ENCODE data around the gene ELF4. TPM values are rescaled to one million over a fixed set of nuclear protein-coding genes. Genes with fewer than 3 reads are reported as not detected.

The ELF4 gene
- polyA plus RNA-seq, 1 donor from 2014 or later = not detected

DNA sequence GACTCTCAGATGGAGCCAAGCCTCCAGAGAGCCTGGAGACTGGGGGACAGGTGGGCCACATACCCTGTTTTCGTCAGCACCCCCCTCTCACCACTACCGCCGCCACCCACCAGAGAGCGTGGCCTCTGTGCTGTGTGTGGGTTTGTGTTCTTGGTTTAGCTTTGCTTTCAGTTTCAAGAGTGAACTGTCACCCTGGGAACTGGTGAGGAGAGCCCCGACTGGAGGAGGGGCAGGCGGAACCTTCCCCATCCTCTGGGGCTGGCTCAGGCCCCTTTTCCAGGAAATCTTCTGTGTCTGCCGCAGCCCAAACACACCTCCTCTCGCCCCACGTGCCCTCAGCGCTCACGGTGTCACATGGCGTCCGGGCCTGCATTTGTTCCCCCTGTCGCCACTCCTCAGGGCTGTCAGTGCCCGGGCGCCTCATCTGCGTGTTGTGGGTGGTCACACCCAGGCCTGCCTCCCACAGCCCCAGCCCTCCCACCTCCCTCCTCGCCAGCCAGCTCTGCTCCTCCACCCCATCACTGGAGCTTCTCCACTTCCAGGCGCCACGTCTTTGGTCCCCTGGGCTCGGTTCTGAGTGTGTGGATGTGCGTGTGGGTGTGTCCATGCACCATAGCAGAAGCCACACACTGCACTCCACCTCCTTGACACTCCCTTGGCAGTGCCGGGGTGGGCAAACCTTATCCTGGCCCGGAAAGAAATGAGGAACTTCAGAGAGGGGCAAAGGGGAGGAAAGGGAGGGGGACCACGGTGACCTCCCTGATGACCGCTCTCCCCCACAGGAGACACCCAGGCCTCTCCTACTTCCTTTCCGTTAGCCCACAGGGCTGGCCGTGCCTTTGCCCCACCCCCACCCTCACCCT lies 27.8 kb downstream of the ELF4 start:
- H3K4me2 ChIP-seq (ENCODE audit: low read length) = no peak overlapping the region
- H3K27me3 ChIP-seq (ENCODE audit: insufficient read depth, low read depth, low read length) = no peaks in the 10 kb centered on the region
- no peak overlapping the region for H2AFZ ChIP-seq (ENCODE audit: low read depth, low read length)

DNA sequence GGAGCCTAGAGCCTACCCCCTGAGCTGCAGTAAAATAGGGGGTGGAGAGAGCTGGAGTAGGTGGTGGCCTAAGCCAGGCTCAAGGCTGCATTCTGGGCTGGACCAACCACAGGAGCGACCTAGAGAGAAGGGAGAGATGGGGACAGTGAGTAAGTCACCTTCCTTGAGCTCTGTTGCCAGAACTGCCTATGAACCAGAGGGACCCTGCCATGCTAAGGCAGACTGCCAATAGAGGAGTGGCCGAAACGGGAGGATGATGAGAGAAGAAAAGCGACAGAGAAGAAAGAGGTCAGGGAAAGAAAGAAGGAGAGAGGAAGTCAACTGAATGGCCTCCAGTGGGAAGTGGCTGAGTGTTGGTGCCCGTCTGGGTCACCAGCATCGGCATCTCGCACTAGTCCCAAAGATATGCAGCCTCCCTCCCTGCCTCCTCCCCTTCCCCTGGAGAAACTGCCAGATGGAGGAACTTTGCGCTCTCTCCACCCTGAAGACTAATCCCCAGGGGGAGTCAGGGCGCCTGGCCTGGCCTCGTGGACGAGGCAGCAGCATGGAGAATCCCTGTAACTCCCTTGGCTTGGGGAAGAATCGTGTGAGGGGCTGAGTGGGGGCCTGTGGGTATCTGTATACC lies 28.8 kb downstream of the ELF4 start:
- no peaks in the 10 kb centered on the region for H3K27me3 ChIP-seq (ENCODE audit: insufficient read depth, low read depth, low read length)
- no peaks in the 10 kb centered on the region for H3F3A ChIP-seq (ENCODE audit: insufficient read depth, low read length, poor library complexity, severe bottlenecking)
- no peak overlapping the region for H3K27ac ChIP-seq (ENCODE audit: low read length)
- no peak overlapping the region for H3K4me2 ChIP-seq (ENCODE audit: low read length)
- H3K9me2 ChIP-seq (ENCODE audit: insufficient read depth, low read length) = no peaks in the 10 kb centered on the region
- no peak overlapping the region for H3K9ac ChIP-seq (ENCODE audit: low read length)
- H3K79me2 ChIP-seq (replicated peaks; ENCODE audit: insufficient read depth, low read length) = no peaks in the 10 kb centered on the region
- no peak overlapping the region for H2AFZ ChIP-seq (ENCODE audit: low read depth, low read length)
- no peaks in the 10 kb centered on the region for H3K36me3 ChIP-seq (ENCODE audit: insufficient read depth, low read length)
- H3K9me3 ChIP-seq (ENCODE audit: low read length) = no peaks in the 10 kb centered on the region
- no peaks in the 10 kb centered on the region for H4K20me1 ChIP-seq (ENCODE audit: insufficient read depth)
- no peak overlapping the region for H3K4me3 ChIP-seq (ENCODE audit: low read length)
- TF ChIP-seq RAD21 (conservative IDR thresholded peaks at IDR 0.05) (no peak), TAF1 (IDR thresholded peaks at IDR 0.05; ENCODE audit: low read depth) (no peak), POLR2AphosphoS5 (IDR thresholded peaks at IDR 0.05) (no peak), SMC3 (conservative IDR thresholded peaks at IDR 0.05; ENCODE audit: poor library complexity) (no peak), EZH2 (IDR thresholded peaks at IDR 0.05; ENCODE audit: borderline replicate concordance, insufficient read depth, low read length, poor library complexity, severe bottlenecking) (no peak), MXI1 (conservative IDR thresholded peaks at IDR 0.05; ENCODE audit: poor library complexity, severe bottlenecking) (no peak)
- TF ChIP-seq, protein P1, sequence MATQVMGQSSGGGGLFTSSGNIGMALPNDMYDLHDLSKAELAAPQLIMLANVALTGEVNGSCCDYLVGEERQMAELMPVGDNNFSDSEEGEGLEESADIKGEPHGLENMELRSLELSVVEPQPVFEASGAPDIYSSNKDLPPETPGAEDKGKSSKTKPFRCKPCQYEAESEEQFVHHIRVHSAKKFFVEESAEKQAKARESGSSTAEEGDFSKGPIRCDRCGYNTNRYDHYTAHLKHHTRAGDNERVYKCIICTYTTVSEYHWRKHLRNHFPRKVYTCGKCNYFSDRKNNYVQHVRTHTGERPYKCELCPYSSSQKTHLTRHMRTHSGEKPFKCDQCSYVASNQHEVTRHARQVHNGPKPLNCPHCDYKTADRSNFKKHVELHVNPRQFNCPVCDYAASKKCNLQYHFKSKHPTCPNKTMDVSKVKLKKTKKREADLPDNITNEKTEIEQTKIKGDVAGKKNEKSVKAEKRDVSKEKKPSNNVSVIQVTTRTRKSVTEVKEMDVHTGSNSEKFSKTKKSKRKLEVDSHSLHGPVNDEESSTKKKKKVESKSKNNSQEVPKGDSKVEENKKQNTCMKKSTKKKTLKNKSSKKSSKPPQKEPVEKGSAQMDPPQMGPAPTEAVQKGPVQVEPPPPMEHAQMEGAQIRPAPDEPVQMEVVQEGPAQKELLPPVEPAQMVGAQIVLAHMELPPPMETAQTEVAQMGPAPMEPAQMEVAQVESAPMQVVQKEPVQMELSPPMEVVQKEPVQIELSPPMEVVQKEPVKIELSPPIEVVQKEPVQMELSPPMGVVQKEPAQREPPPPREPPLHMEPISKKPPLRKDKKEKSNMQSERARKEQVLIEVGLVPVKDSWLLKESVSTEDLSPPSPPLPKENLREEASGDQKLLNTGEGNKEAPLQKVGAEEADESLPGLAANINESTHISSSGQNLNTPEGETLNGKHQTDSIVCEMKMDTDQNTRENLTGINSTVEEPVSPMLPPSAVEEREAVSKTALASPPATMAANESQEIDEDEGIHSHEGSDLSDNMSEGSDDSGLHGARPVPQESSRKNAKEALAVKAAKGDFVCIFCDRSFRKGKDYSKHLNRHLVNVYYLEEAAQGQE (IDR thresholded peaks at IDR 0.05; ENCODE audit: borderline replicate concordance) = no peak
- TF ChIP-seq, protein P2, sequence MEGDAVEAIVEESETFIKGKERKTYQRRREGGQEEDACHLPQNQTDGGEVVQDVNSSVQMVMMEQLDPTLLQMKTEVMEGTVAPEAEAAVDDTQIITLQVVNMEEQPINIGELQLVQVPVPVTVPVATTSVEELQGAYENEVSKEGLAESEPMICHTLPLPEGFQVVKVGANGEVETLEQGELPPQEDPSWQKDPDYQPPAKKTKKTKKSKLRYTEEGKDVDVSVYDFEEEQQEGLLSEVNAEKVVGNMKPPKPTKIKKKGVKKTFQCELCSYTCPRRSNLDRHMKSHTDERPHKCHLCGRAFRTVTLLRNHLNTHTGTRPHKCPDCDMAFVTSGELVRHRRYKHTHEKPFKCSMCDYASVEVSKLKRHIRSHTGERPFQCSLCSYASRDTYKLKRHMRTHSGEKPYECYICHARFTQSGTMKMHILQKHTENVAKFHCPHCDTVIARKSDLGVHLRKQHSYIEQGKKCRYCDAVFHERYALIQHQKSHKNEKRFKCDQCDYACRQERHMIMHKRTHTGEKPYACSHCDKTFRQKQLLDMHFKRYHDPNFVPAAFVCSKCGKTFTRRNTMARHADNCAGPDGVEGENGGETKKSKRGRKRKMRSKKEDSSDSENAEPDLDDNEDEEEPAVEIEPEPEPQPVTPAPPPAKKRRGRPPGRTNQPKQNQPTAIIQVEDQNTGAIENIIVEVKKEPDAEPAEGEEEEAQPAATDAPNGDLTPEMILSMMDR (IDR thresholded peaks at IDR 0.05; ENCODE audit: poor library complexity, severe bottlenecking) = no peak

More for the DNA sequence above, 27.8 kb downstream of the ELF4 start:
- H3K27ac ChIP-seq (ENCODE audit: low read length) = no peak overlapping the region
- no peaks in the 10 kb centered on the region for H3K36me3 ChIP-seq (ENCODE audit: insufficient read depth, low read length)
- no peaks in the 10 kb centered on the region for H3K79me2 ChIP-seq (replicated peaks; ENCODE audit: insufficient read depth, low read length)
- H3K9me3 ChIP-seq (ENCODE audit: low read length) = no peaks in the 10 kb centered on the region
- no peaks in the 10 kb centered on the region for H3K9me2 ChIP-seq (ENCODE audit: insufficient read depth, low read length)
- no peak for TF ChIP-seq RAD21 (conservative IDR thresholded peaks at IDR 0.05)
- TF ChIP-seq EP300 (conservative IDR thresholded peaks at IDR 0.05; ENCODE audit: poor library complexity, severe bottlenecking) = no peak
- TF ChIP-seq, protein P1 (IDR thresholded peaks at IDR 0.05; ENCODE audit: borderline replicate concordance) = no peak
- TF ChIP-seq, protein P2 (IDR thresholded peaks at IDR 0.05; ENCODE audit: poor library complexity, severe bottlenecking) = no peak
- TF ChIP-seq SMC3 (conservative IDR thresholded peaks at IDR 0.05; ENCODE audit: poor library complexity) = no peak
- no peak for TF ChIP-seq EZH2 (IDR thresholded peaks at IDR 0.05; ENCODE audit: borderline replicate concordance, insufficient read depth, low read length, poor library complexity, severe bottlenecking)
- no peak for TF ChIP-seq MXI1 (conservative IDR thresholded peaks at IDR 0.05; ENCODE audit: poor library complexity, severe bottlenecking)
- no peak for TF ChIP-seq TAF1 (IDR thresholded peaks at IDR 0.05; ENCODE audit: low read depth)
- TF ChIP-seq POLR2AphosphoS5 (IDR thresholded peaks at IDR 0.05) = no peak
- no peaks in the 10 kb centered on the region for H4K20me1 ChIP-seq (ENCODE audit: insufficient read depth)
- no peaks in the 10 kb centered on the region for H3F3A ChIP-seq (ENCODE audit: insufficient read depth, low read length, poor library complexity, severe bottlenecking)
- no peak overlapping the region for H3K4me3 ChIP-seq (ENCODE audit: low read length)
- H3K9ac ChIP-seq (ENCODE audit: low read length) = no peak overlapping the region

Data from neural cell (in vitro differentiated cells).